Measurements from ENCODE around the gene CHMP6.

Gene CHMP6

GRCh38 chr17:80998748-80999535 is 7.3 kb downstream of the CHMP6 start:
- Histone ChIP-seq H4K20me1 (ENCODE audit: insufficient read depth, low read length, poor library complexity, severe bottlenecking) (no peaks in the 10 kb centered on the region), H2AFZ (ENCODE audit: low read length) (no peak overlapping the region), H3K79me2 (ENCODE audit: insufficient read depth, low read length) (no peaks in the 10 kb centered on the region; the same call in 1 of the 2 replicates), H3K4me1 (ENCODE audit: insufficient read depth, low read length, poor library complexity, severe bottlenecking) (no peaks in the 10 kb centered on the region), H3K9me2 (replicated peaks; ENCODE audit: low read depth, low read length) (no peaks in the 10 kb centered on the region), H3K4me3 (ENCODE audit: low read length, poor library complexity, severe bottlenecking) (no peak overlapping the region), H3K36me3 (ENCODE audit: insufficient read depth, low read length) (peaks cover 24% of the 10 kb centered on the region; the same call in 1 of the 2 replicates), H3K9ac (ENCODE audit: low read depth, low read length, poor library complexity, severe bottlenecking) (no peak overlapping the region), H3K4me2 (ENCODE audit: low read depth, low read length, poor library complexity, severe bottlenecking) (no peak overlapping the region), H3F3A (ENCODE audit: low read depth) (no peaks in the 10 kb centered on the region), H3K27me3 (ENCODE audit: insufficient read depth, low read length, poor library complexity, severe bottlenecking) (no peaks in the 10 kb centered on the region), H3K9me3 (ENCODE audit: insufficient read depth, low read depth, low read length) (no peaks in the 10 kb centered on the region)
- no peak for TF ChIP-seq EZH2phosphoT487 (IDR thresholded peaks at IDR 0.05; ENCODE audit: borderline replicate concordance)

- no peaks in the 10 kb centered on the region for H3K9me2 ChIP-seq (replicated peaks; ENCODE audit: low read depth, low read length)
- no peaks in the 10 kb centered on the region; the same call in 1 of the 2 replicates for H3K79me2 ChIP-seq (ENCODE audit: insufficient read depth, low read length)
- no peaks in the 10 kb centered on the region for H3F3A ChIP-seq (ENCODE audit: low read depth)
- TF ChIP-seq EZH2phosphoT487 (IDR thresholded peaks at IDR 0.05; ENCODE audit: borderline replicate concordance) (no peak), CTCF (conservative IDR thresholded peaks at IDR 0.05; ENCODE audit: low read length) (no peak)
- H3K9ac ChIP-seq (ENCODE audit: low read depth, low read length, poor library complexity, severe bottlenecking): no peak overlapping the region
- no peak overlapping the region for H2AFZ ChIP-seq (ENCODE audit: low read length)
- no peaks in the 10 kb centered on the region for H3K9me3 ChIP-seq (ENCODE audit: insufficient read depth, low read depth, low read length)
- H3K4me3 ChIP-seq (ENCODE audit: low read length, poor library complexity, severe bottlenecking): no peak overlapping the region
- H4K20me1 ChIP-seq (ENCODE audit: insufficient read depth, low read length, poor library complexity, severe bottlenecking): no peaks in the 10 kb centered on the region
- H3K4me1 ChIP-seq (ENCODE audit: insufficient read depth, low read length, poor library complexity, severe bottlenecking): no peaks in the 10 kb centered on the region
- peaks cover 24% of the 10 kb centered on the region; the same call in 1 of the 2 replicates for H3K36me3 ChIP-seq (ENCODE audit: insufficient read depth, low read length)
- H3K27me3 ChIP-seq (ENCODE audit: insufficient read depth, low read length, poor library complexity, severe bottlenecking): no peaks in the 10 kb centered on the region
- no peak overlapping the region for H3K4me2 ChIP-seq (ENCODE audit: low read depth, low read length, poor library complexity, severe bottlenecking)
These were observed 8.1 kb downstream of the CHMP6 start for GRCh38 chr17:80999536-81000333.

DNA sequence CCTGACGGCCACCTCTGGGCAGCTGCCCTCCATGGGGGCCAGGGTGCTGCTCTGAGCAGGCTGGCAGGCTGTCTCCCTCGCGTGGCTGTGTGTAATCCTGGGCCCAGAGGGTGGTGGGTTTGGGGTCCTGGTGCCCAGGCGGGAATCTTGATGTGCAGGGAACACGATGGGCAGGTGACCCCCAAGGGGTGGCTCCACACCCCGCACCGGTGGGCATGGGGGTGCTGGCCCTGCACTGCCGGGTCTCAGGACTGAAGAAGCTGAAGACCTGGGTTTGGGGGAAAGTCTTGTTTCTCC is 8.6 kb downstream of the CHMP6 start:
- H3K27me3 ChIP-seq (ENCODE audit: insufficient read depth, low read length, poor library complexity, severe bottlenecking): no peaks in the 10 kb centered on the region
- H3K4me2 ChIP-seq (ENCODE audit: low read depth, low read length, poor library complexity, severe bottlenecking): no peak overlapping the region
- no peak overlapping the region for H3K9ac ChIP-seq (ENCODE audit: low read depth, low read length, poor library complexity, severe bottlenecking)
- no peak overlapping the region for H2AFZ ChIP-seq (ENCODE audit: low read length)
- H3K36me3 ChIP-seq (ENCODE audit: insufficient read depth, low read length): peaks cover 24% of the 10 kb centered on the region; the same call in 1 of the 2 replicates
- H4K20me1 ChIP-seq (ENCODE audit: insufficient read depth, low read length, poor library complexity, severe bottlenecking): no peaks in the 10 kb centered on the region
- H3K9me3 ChIP-seq (ENCODE audit: insufficient read depth, low read depth, low read length): no peaks in the 10 kb centered on the region
- no peaks in the 10 kb centered on the region for H3F3A ChIP-seq (ENCODE audit: low read depth)
- TF ChIP-seq EZH2phosphoT487 (IDR thresholded peaks at IDR 0.05; ENCODE audit: borderline replicate concordance) (no peak), CTCF (conservative IDR thresholded peaks at IDR 0.05; ENCODE audit: low read length) (no peak)
- no peaks in the 10 kb centered on the region for H3K9me2 ChIP-seq (replicated peaks; ENCODE audit: low read depth, low read length)
- H3K4me3 ChIP-seq (ENCODE audit: low read length, poor library complexity, severe bottlenecking): no peak overlapping the region
- H3K4me1 ChIP-seq (ENCODE audit: insufficient read depth, low read length, poor library complexity, severe bottlenecking): no peaks in the 10 kb centered on the region
- no peaks in the 10 kb centered on the region; the same call in 1 of the 2 replicates for H3K79me2 ChIP-seq (ENCODE audit: insufficient read depth, low read length)
